ENCODE measurements around the gene RUNX3. TPM values are rescaled to one million over a fixed set of nuclear protein-coding genes. Genes with fewer than 3 reads are reported as not detected.

Gene RUNX3
- total and polyA plus RNA-seq, 4 experiments from 2014 or later, result 12.5 to 112 (median 78.0) TPM

- Histone ChIP-seq H3K4me3 (ENCODE audit: low read length in 2 of 2) (no peak overlapping the region), H3K27me3 (ENCODE audit: insufficient read depth, low read length) (no peaks in the 10 kb centered on the region), H3K27ac (ENCODE audit: low read depth, low read length) (peak overlapping the region; percentile 77), H3K4me1 (ENCODE audit: insufficient read depth, low read length) (peaks cover 88% of the 10 kb centered on the region), H3K9me3 (ENCODE audit: control insufficient read depth in 1 of 2, low read length in 2 of 2) (no peaks in the 10 kb centered on the region), H3K36me3 (ENCODE audit: insufficient read depth, low read length) (peaks cover 60% of the 10 kb centered on the region)
- peak overlapping the region; percentile 99 to 100 (median 100) for H3K27ac Mint-ChIP-seq
- CTCF ChIA-PET (ENCODE audit: partially characterized antibody), result interaction anchor here (1.2 to 4.6 kb wide), 7 partner anchors 13 to 126 kb away, joined by 3 to 39 read pairs (median 11); partner anchors contain the start of gene RUNX3
- H3K27me3 Mint-ChIP-seq, result no peaks in the 10 kb centered on the region
- intact Hi-C loops (cut with micrococcal nuclease), result loop anchor here (1.0 kb wide), 2 partner anchors 14 to 18 kb away; no protein-coding TSS in a partner anchor
- peak in 1 of 5 donors; percentile 54 for DNase-seq
- H3K4me3 Mint-ChIP-seq, result peak overlapping the region in 7 of 8 donors; percentile 45 to 84 (median 71)
- POLR2A ChIA-PET (ENCODE audit: partially characterized antibody), result interaction anchor here (1.0 to 14.7 kb wide), 8 partner anchors 11 to 120 kb away, joined by 3 to 335 read pairs (median 8); partner anchors contain the start of gene RUNX3
- peaks cover 0 to 11% (median 0%) of the 10 kb centered on the region in 8 donors for H3K9me3 Mint-ChIP-seq
- peaks cover 41 to 89% (median 65%) of the 10 kb centered on the region in 4 donors for H3K4me1 Mint-ChIP-seq
- peaks cover 37 to 80% of the 10 kb centered on the region in 2 donors for H3K36me3 Mint-ChIP-seq
Measured at GRCh38 chr1:24911651-24912155, 18.4 kb downstream of the RUNX3 start.

- H3K4me1 ChIP-seq (ENCODE audit: insufficient read depth, low read length), result peaks cover 84% of the 10 kb centered on the region
- intact Hi-C loops (cut with micrococcal nuclease), result loop anchor here (1.0 kb wide), 2 partner anchors 14 to 18 kb away; no protein-coding TSS in a partner anchor
- H3K27me3 ChIP-seq (ENCODE audit: insufficient read depth, low read length), result no peaks in the 10 kb centered on the region
- peak; percentile 83 to 94 (median 86) for DNase-seq
- H3K36me3 ChIP-seq (ENCODE audit: insufficient read depth, low read length), result peaks cover 60% of the 10 kb centered on the region
- peaks cover 37 to 80% of the 10 kb centered on the region in 2 donors for H3K36me3 Mint-ChIP-seq
- peak overlapping the region; percentile 45 to 84 (median 70) for H3K4me3 Mint-ChIP-seq
- H3K9me3 ChIP-seq (ENCODE audit: control insufficient read depth in 1 of 2, low read length in 2 of 2), result no peaks in the 10 kb centered on the region
- ChIA-PET POLR2A (ENCODE audit: partially characterized antibody) (interaction anchor here (0.6 to 14.7 kb wide), 11 partner anchors 10 to 126 kb away, joined by 3 to 335 read pairs (median 5); partner anchors contain the start of gene RUNX3), CTCF (ENCODE audit: partially characterized antibody) (interaction anchor here (0.9 to 4.6 kb wide), 9 partner anchors 9 to 294 kb away, joined by 3 to 39 read pairs (median 4); no protein-coding TSS in a partner anchor)
- peak overlapping the region; percentile 99 to 100 (median 100) for H3K27ac Mint-ChIP-seq
- H3K27me3 Mint-ChIP-seq, result no peaks in the 10 kb centered on the region
- peak overlapping the region; percentile 77 for H3K27ac ChIP-seq (ENCODE audit: low read depth, low read length)
- peaks cover 41 to 82% (median 61%) of the 10 kb centered on the region in 4 donors for H3K4me1 Mint-ChIP-seq
- H3K9me3 Mint-ChIP-seq, result peaks cover 0 to 11% (median 0%) of the 10 kb centered on the region in 8 donors
- H3K4me3 ChIP-seq (ENCODE audit: low read length in 2 of 2), result peak overlapping the region in 1 of 2 donors; percentile 29
Measured at GRCh38 chr1:24910751-24911650, 19.1 kb downstream of the RUNX3 start.

- Histone ChIP-seq H3K27ac (ENCODE audit: low read depth, low read length) (peak overlapping the region; percentile 77), H3K4me3 (ENCODE audit: low read length in 2 of 2) (peak overlapping the region in 1 of 2 donors; percentile 29), H3K4me1 (ENCODE audit: insufficient read depth, low read length) (peaks cover 76% of the 10 kb centered on the region), H3K27me3 (ENCODE audit: insufficient read depth, low read length) (no peaks in the 10 kb centered on the region), H3K36me3 (ENCODE audit: insufficient read depth, low read length) (peaks cover 65% of the 10 kb centered on the region), H3K9me3 (ENCODE audit: control insufficient read depth in 1 of 2, low read length in 2 of 2) (no peaks in the 10 kb centered on the region)
- Mint-ChIP-seq H3K4me3 (peak overlapping the region in 4 of 8 donors; percentile 34 to 71 (median 50)), H3K36me3 (peaks cover 34 to 78% of the 10 kb centered on the region in 2 donors), H3K4me1 (peaks cover 38 to 75% (median 56%) of the 10 kb centered on the region in 4 donors), H3K9me3 (peaks cover 0 to 11% (median 0%) of the 10 kb centered on the region in 8 donors), H3K27me3 (no peaks in the 10 kb centered on the region), H3K27ac (peak overlapping the region; percentile 95 to 100 (median 100))
- intact Hi-C loops (cut with micrococcal nuclease), result no loop called here
- CTCF ChIA-PET (ENCODE audit: partially characterized antibody), result interaction anchor here (0.9 to 4.6 kb wide), 6 partner anchors 13 to 294 kb away, joined by 3 to 39 read pairs (median 13); no protein-coding TSS in a partner anchor
- no peak for DNase-seq
- POLR2A ChIA-PET (ENCODE audit: partially characterized antibody), result interaction anchor here (1.2 to 14.7 kb wide), 8 partner anchors 12 to 127 kb away, joined by 3 to 335 read pairs (median 8); partner anchors contain the start of gene RUNX3
Measured at GRCh38 chr1:24910210-24910609, 19.9 kb downstream of the RUNX3 start.

- no peaks in the 10 kb centered on the region for H3K9me3 ChIP-seq (ENCODE audit: control insufficient read depth in 1 of 2, low read length in 2 of 2)
- peak in 1 of 5 donors; percentile 37 for DNase-seq
- Mint-ChIP-seq H3K4me3 (peak overlapping the region in 2 of 8 donors; percentile 26 to 52), H3K27ac (peak overlapping the region; percentile 85 to 100 (median 95)), H3K27me3 (no peaks in the 10 kb centered on the region), H3K36me3 (peaks cover 28 to 72% of the 10 kb centered on the region in 2 donors), H3K9me3 (peaks cover 0 to 7% (median 0%) of the 10 kb centered on the region in 8 donors), H3K4me1 (peaks cover 35 to 72% (median 51%) of the 10 kb centered on the region in 4 donors)
- POLR2A ChIA-PET (ENCODE audit: partially characterized antibody), result interaction anchor here (14.7 kb wide), 1 partner anchor 17 kb away, joined by 335 read pairs; the partner anchor contains the start of gene RUNX3
- H3K36me3 ChIP-seq (ENCODE audit: insufficient read depth, low read length), result peaks cover 71% of the 10 kb centered on the region
- CTCF ChIA-PET (ENCODE audit: partially characterized antibody), result interaction anchor here (1.7 to 3.0 kb wide), 3 partner anchors 12 to 128 kb away, joined by 7 to 17 read pairs (median 15); no protein-coding TSS in a partner anchor
- peak overlapping the region; percentile 77 for H3K27ac ChIP-seq (ENCODE audit: low read depth, low read length)
- H3K4me3 ChIP-seq (ENCODE audit: low read length in 2 of 2), result no peak overlapping the region
- intact Hi-C loops (cut with micrococcal nuclease), result no loop called here
- no peaks in the 10 kb centered on the region for H3K27me3 ChIP-seq (ENCODE audit: insufficient read depth, low read length)
- H3K4me1 ChIP-seq (ENCODE audit: insufficient read depth, low read length), result peaks cover 68% of the 10 kb centered on the region
Measured at GRCh38 chr1:24909388-24909898, 20.6 kb downstream of the RUNX3 start.

GRCh38 chr1:24908591-24909259 lies 21.4 kb downstream of the RUNX3 start:
- no peaks in the 10 kb centered on the region for H3K27me3 Mint-ChIP-seq
- DNase-seq, result peak in 2 of 5 donors; percentile 1 to 34
- intact Hi-C loops (cut with micrococcal nuclease), result no loop called here
- H3K4me3 ChIP-seq (ENCODE audit: low read length in 2 of 2), result no peak overlapping the region
- no peaks in the 10 kb centered on the region for H3K9me3 ChIP-seq (ENCODE audit: control insufficient read depth in 1 of 2, low read length in 2 of 2)
- H3K4me3 Mint-ChIP-seq, result peak overlapping the region in 1 of 8 donors; percentile 26
- H3K27ac ChIP-seq (ENCODE audit: low read depth, low read length), result no peak overlapping the region
- H3K36me3 Mint-ChIP-seq, result peaks cover 32 to 76% of the 10 kb centered on the region in 2 donors
- H3K27me3 ChIP-seq (ENCODE audit: insufficient read depth, low read length), result no peaks in the 10 kb centered on the region
- H3K36me3 ChIP-seq (ENCODE audit: insufficient read depth, low read length), result peaks cover 72% of the 10 kb centered on the region
- H3K9me3 Mint-ChIP-seq, result peaks cover 0 to 7% (median 0%) of the 10 kb centered on the region in 8 donors
- H3K27ac Mint-ChIP-seq, result peak overlapping the region; percentile 37 to 100 (median 91)
- H3K4me1 Mint-ChIP-seq, result peaks cover 35 to 67% (median 49%) of the 10 kb centered on the region in 4 donors
- ChIA-PET CTCF (ENCODE audit: partially characterized antibody) (interaction anchor here (1.7 to 3.0 kb wide), 3 partner anchors 11 to 129 kb away, joined by 7 to 17 read pairs (median 15); no protein-coding TSS in a partner anchor), POLR2A (ENCODE audit: partially characterized antibody) (interaction anchor here (14.7 kb wide), 1 partner anchor 18 kb away, joined by 335 read pairs; the partner anchor contains the start of gene RUNX3)
- H3K4me1 ChIP-seq (ENCODE audit: insufficient read depth, low read length), result peaks cover 61% of the 10 kb centered on the region

Measured in CD4-positive, alpha-beta memory T cell (primary cell).